HL-60 (cell line): ENCODE data around the gene SEPTIN10.

Experiments used
- GABPA ChIP-seq: IDR thresholded peaks from 2 replicates; pipeline ENCODE4 v1.6.1; 2012; ENCODE audit warnings: low read depth
- POLR2AphosphoS5 ChIP-seq: IDR thresholded peaks from 2 replicates; pipeline ENCODE4 v1.6.1; 2012; ENCODE audit warnings: low read depth
- SPI1 ChIP-seq: IDR thresholded peaks from 2 replicates; pipeline ENCODE4 v1.6.1; 2012; ENCODE audit warnings: low read depth, mild to moderate bottlenecking, borderline replicate concordance
- TF ChIP-seq, protein P1 (sequence below): IDR thresholded peaks from one replicate; pipeline ENCODE4 v1.5.1; 2011; ENCODE audit warnings: low read length, control low read depth, inconsistent platforms; ENCODE audit not compliant: insufficient read depth
- TF ChIP-seq, protein P2 (sequence below): IDR thresholded peaks from 2 replicates; pipeline ENCODE4 v1.6.1; 2012; ENCODE audit warnings: low read depth; ENCODE audit not compliant: insufficient replicate concordance

DNA sequence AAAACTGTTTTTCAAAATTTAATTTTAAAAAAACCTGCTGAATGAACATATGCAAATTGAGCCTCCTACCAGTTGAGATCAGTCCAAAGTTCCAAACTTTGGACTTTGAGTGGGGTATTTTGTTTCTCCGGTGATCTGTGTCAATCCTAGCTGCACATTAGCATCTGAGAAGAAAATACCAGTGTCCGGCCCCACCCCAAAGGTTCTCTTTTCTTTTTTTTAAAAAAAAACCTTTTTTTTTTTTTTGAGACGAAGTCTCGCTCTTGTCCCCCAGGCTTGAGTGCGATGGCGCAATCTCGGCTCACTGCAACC lies 91.7 kb downstream of the SEPTIN10 start:
- TF ChIP-seq, protein P1, sequence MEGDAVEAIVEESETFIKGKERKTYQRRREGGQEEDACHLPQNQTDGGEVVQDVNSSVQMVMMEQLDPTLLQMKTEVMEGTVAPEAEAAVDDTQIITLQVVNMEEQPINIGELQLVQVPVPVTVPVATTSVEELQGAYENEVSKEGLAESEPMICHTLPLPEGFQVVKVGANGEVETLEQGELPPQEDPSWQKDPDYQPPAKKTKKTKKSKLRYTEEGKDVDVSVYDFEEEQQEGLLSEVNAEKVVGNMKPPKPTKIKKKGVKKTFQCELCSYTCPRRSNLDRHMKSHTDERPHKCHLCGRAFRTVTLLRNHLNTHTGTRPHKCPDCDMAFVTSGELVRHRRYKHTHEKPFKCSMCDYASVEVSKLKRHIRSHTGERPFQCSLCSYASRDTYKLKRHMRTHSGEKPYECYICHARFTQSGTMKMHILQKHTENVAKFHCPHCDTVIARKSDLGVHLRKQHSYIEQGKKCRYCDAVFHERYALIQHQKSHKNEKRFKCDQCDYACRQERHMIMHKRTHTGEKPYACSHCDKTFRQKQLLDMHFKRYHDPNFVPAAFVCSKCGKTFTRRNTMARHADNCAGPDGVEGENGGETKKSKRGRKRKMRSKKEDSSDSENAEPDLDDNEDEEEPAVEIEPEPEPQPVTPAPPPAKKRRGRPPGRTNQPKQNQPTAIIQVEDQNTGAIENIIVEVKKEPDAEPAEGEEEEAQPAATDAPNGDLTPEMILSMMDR = no peak
- TF ChIP-seq POLR2AphosphoS5 = no peak
- TF ChIP-seq SPI1 = no peak
- TF ChIP-seq, protein P2, sequence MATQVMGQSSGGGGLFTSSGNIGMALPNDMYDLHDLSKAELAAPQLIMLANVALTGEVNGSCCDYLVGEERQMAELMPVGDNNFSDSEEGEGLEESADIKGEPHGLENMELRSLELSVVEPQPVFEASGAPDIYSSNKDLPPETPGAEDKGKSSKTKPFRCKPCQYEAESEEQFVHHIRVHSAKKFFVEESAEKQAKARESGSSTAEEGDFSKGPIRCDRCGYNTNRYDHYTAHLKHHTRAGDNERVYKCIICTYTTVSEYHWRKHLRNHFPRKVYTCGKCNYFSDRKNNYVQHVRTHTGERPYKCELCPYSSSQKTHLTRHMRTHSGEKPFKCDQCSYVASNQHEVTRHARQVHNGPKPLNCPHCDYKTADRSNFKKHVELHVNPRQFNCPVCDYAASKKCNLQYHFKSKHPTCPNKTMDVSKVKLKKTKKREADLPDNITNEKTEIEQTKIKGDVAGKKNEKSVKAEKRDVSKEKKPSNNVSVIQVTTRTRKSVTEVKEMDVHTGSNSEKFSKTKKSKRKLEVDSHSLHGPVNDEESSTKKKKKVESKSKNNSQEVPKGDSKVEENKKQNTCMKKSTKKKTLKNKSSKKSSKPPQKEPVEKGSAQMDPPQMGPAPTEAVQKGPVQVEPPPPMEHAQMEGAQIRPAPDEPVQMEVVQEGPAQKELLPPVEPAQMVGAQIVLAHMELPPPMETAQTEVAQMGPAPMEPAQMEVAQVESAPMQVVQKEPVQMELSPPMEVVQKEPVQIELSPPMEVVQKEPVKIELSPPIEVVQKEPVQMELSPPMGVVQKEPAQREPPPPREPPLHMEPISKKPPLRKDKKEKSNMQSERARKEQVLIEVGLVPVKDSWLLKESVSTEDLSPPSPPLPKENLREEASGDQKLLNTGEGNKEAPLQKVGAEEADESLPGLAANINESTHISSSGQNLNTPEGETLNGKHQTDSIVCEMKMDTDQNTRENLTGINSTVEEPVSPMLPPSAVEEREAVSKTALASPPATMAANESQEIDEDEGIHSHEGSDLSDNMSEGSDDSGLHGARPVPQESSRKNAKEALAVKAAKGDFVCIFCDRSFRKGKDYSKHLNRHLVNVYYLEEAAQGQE = no peak
- TF ChIP-seq GABPA = no peak
